ENCODE measurements around the gene NFE2L3. TPM values are rescaled to one million over a fixed set of nuclear protein-coding genes. Genes with fewer than 3 reads are reported as not detected.

NFE2L3 gene
- total and polyA plus RNA-seq, 2 of the 4 experiments (the other 2 are of a cell fraction): 28.0 to 43.2 TPM

GRCh38 chr7:26193432-26194207, 41.6 kb downstream of the NFE2L3 start:
- Histone ChIP-seq H3K27ac (ENCODE audit: insufficient read depth, low read length) (no peak overlapping the region), H3K27me3 (ENCODE audit: control insufficient read depth, insufficient read depth, low read length) (no peaks in the 10 kb centered on the region), H3K4me2 (ENCODE audit: low read depth, low read length) (no peak overlapping the region), H3K9me3 (ENCODE audit: control insufficient read depth, insufficient read depth, low read length) (no peaks in the 10 kb centered on the region), H3K9ac (ENCODE audit: low read depth, low read length) (no peak overlapping the region), H3K56ac (ENCODE audit: extremely low read depth, insufficient read depth, low read length) (no peak overlapping the region), H2BK5ac (ENCODE audit: low read depth, low read length, poor library complexity, severe bottlenecking) (no peak overlapping the region), H3K4me3 (ENCODE audit: insufficient read depth, low read depth, low read length) (no peak overlapping the region), H2BK120ac (ENCODE audit: low read depth, low read length) (no peak overlapping the region), H4K5ac (ENCODE audit: low read depth, low read length) (no peak overlapping the region), H3K23ac (ENCODE audit: low read depth, low read length) (no peak overlapping the region), H3K4ac (ENCODE audit: low read depth, low read length) (no peak overlapping the region), H2BK20ac (ENCODE audit: low read depth, low read length) (no peak overlapping the region), H4K8ac (ENCODE audit: low read depth in 2 of 2, low read length in 2 of 2) (no peak overlapping the region), H3K14ac (replicated peaks; ENCODE audit: low read depth, low read length) (no peak overlapping the region), H4K91ac (ENCODE audit: insufficient read depth, low read depth, low read length) (no peak overlapping the region), H2BK15ac (ENCODE audit: low read depth, low read length) (no peak overlapping the region), H2AK5ac (ENCODE audit: low read depth, low read length) (no peak overlapping the region), H3K18ac (ENCODE audit: low read depth, low read length) (no peak overlapping the region), H2AK9ac (replicated peaks; ENCODE audit: low read depth, low read length, poor library complexity) (no peak overlapping the region), H2AFZ (replicated peaks; ENCODE audit: low read length, poor library complexity) (no peak overlapping the region), H3K9me1 (ENCODE audit: insufficient read depth, low read length) (no peaks in the 10 kb centered on the region), H3K79me1 (ENCODE audit: low read depth in 1 of 2, low read length in 2 of 2) (peaks cover 27 to 47% of the 10 kb centered on the region in 2 experiments), H3K4me1 (ENCODE audit: control insufficient read depth, insufficient read depth, low read length) (peaks cover 5% of the 10 kb centered on the region), H3K36me3 (ENCODE audit: control insufficient read depth, insufficient read depth, low read length) (peaks cover 51% of the 10 kb centered on the region), H4K20me1 (ENCODE audit: insufficient read depth, low read length) (peaks cover 88% of the 10 kb centered on the region)
- TF ChIP-seq CTCF (conservative IDR thresholded peaks at IDR 0.05; ENCODE audit: low read depth, low read length) (no peak), USF2 (IDR thresholded peaks at IDR 0.05; ENCODE audit: low read depth, low read length) (no peak), MXI1 (IDR thresholded peaks at IDR 0.05; ENCODE audit: borderline replicate concordance, low read depth, low read length) (no peak), FOS (IDR thresholded peaks at IDR 0.05; ENCODE audit: low read depth, low read length) (no peak), NFE2L2 (IDR thresholded peaks at IDR 0.05; ENCODE audit: low read depth, low read length) (no peak)
- ATAC-seq (ENCODE audit: low read depth) (no peak), DNase-seq (no peak)
- ChIA-PET CTCF (interaction anchor here (0.7 kb wide), 1 partner anchor 102 kb away, joined by 3 read pairs; no protein-coding TSS in a partner anchor), POLR2A (ENCODE audit: unreplicated experiment) (no interaction called here)
- 80% methylated on average over 1 of the region's 8 CpGs; no CpG with 5 or more reads in 1 of the 2 experiments for WGBS, 2 experiments (ENCODE audit: extremely low coverage in 2 of 2, insufficient read length in 1 of 2)
- dilution Hi-C loops (cut with HindIII; ENCODE audit: low sequenced_read_pairs, unreplicated experiment): no loop called here
- BruUV-seq (replicated peaks): no TSS peak
- in situ Hi-C loops (cut with MboI; ENCODE audit: low sequenced_read_pairs): loop anchor here (10.0 kb wide), 2 partner anchors 911 to 951 kb away; partner anchors contain the start of genes HOXA2, HOXA5 and HOXA6
- intact Hi-C loops (cut with micrococcal nuclease): no loop called here
